Jurkat, Clone E6-1 (cell line): ENCODE data around the gene ASB5.
"Not testable (repeated sequence)": the region's sequence is repeated elsewhere in the genome, so short reads cannot be mapped to it uniquely, and the experiment has no call there.

Source experiments
- DNase-seq: peaks from one replicate; pipeline ENCODE4 v3.0.0-alpha.2; 2011; ENCODE audit warnings: low read depth, low spot score
- H3K4me3 ChIP-seq: 2 replicates; pipeline ENCODE4 v1.5.1; 2011; ENCODE audit warnings: mild to moderate bottlenecking, low read length, control low read depth, moderate library complexity

Gene ASB5

GRCh38 chr4:176238157-176238610, 30.8 kb downstream of the ASB5 start:
- DNase-seq: no peak
- H3K4me3 ChIP-seq: no peak overlapping the region

GRCh38 chr4:176236946-176237345, 32.1 kb downstream of the ASB5 start:
- no peak overlapping the region for H3K4me3 ChIP-seq
- DNase-seq: no peak

- no peak for DNase-seq
- no peak overlapping the region for H3K4me3 ChIP-seq
Observed at GRCh38 chr4:176230836-176231235, 38.2 kb downstream of the ASB5 start.

DNA sequence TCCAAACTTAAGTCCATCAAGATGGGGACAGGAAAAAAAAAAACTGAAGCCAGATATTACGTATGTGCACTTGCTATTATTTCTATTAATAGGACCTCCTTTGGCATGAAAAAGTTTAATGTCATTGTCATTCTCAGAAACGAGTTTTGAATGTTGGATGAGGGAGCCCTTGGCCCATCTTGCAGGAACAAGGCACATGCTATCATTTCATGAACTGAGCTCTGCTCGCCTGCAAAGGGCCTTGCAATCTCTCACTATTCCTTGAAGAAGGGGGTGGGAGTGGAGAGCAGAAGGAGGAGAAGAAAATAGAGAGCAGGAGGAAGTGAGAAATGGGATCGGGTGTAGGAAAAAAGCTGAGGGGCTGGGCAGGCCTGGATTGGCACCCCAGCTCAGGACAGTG, 39.4 kb downstream of the ASB5 start:
- H3K4me3 ChIP-seq: no peak overlapping the region
- no peak for DNase-seq

DNA sequence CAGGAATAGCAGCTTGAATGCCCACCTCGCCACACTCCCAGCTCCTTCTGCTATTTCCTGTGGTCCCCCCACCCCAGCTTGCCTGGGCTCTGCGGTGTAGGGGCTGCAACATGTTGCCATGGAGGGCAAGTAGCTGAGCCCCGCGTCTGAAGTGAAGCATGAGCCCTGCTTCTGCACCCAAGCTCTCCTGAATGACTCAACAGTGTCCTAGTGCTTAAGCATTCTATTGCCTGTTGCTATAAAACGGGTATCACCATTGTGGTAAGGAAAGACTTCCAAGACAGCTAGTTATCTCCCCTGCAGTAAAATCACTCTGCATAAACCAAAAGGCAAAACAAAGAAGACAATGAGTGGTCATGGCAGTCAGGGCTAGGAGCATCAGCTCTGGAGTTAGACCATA, 42.3 kb downstream of the ASB5 start:
- DNase-seq: no peak
- H3K4me3 ChIP-seq: no peak overlapping the region

DNA sequence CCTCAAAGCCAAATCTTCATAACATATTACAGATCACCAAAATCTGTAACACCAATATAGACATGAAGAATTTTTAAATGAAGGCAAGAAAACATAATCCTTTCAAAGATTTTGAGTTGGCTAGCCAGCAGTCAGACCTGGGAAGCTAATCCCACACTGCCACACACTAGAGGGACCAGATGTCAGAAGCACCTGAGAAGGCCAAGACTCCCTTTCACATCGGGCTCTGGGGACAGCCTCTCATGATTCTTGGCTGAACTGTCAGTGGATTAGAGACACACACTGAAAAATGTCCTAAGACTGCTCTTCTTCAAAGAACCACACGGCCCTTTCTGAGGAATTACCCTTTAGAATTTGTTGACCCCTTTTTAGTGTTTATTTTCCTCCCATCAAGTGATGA, 45.5 kb downstream of the ASB5 start:
- DNase-seq: no peak
- no peak overlapping the region for H3K4me3 ChIP-seq

DNA sequence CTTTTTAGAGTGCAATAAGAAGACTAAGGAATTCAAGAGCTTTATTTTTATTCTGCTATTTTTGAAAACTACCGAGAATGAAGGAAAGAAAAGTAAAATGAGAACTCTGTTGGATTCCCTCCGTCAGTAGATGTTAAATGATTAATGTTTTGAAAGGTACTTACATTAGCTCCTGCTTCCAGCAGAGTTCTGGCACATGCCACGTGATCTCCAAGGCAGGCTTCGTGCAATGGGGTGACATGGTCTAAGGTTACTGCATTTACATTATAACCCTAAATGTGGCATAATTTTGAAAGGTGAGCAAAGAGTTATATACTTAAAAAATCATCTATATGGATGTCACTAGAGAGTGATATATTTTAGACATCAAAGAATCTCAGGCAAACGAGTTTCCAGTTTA, 46.9 kb downstream of the ASB5 start:
- no peak overlapping the region for H3K4me3 ChIP-seq
- DNase-seq: no peak

DNA sequence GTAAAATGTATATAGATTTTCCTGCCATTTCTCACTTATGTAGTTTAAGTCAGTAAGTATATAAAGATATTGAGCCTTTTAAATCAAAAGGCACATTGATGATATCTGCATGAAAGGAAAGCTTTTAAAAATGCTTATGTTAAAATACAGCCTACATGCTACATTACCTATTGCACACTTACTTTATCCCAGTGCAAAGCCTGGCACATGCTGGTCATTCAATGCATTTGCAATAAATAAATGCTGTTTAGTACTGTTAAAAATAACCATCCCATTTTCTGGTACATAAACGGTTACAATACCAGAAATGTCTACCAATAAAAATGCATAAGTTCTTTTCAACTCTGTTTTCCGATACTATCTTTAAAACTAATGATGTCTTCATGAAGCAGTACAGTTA, 51.5 kb downstream of the ASB5 start:
- DNase-seq: no peak
- H3K4me3 ChIP-seq: no peak overlapping the region

DNA sequence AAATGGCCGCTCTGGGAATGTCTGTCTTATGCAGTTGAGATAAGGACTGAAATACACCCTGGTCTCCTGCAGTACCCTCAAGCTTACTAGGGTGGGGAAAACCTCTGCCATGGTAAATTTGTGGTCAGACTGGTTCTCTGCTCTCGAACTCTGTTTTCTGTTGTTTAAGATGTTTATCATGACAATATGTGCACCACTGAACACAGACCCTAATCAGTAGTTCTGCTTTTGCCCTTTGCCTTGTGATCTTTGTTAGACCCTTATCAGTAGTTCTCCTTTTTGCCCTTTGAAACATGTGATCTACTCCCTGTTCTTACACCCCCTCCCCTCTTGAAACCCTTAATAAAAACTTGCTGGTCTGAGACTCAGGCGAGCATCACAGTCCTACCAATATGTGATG, 56.7 kb downstream of the ASB5 start:
- not testable (repeated sequence) for H3K4me3 ChIP-seq, DNase-seq

GRCh38 chr4:176210579-176211296, 58.3 kb downstream of the ASB5 start:
- no peak overlapping the region for H3K4me3 ChIP-seq
- no peak for DNase-seq

GRCh38 chr4:176210101-176210500, 58.9 kb downstream of the ASB5 start:
- H3K4me3 ChIP-seq: no peak overlapping the region
- DNase-seq: no peak

- H3K4me3 ChIP-seq: no peak overlapping the region
- DNase-seq: no peak
Observed at GRCh38 chr4:176209535-176209934, 59.5 kb downstream of the ASB5 start.

- H3K4me3 ChIP-seq: no peak overlapping the region
- DNase-seq: no peak
Observed at GRCh38 chr4:176207839-176208238, 61.2 kb downstream of the ASB5 start.

DNA sequence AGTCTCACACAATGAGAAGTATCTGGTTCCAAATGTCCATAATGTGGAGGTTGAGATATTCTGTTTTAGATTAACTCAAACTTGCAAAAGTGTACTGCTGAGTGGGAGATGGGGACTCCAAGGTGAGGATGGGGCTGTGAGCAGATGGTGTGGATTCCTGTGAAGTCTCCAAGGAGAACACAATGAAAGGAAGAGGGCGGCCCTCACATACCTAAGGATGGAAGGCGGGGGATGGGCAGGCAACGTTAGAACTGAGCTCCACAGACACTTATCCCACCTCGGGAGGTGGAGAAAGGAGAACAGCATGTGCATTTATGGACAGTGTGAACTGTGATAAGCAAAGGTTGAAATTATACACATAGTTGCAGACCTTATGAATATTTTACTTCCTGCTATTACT, 63.7 kb downstream of the ASB5 start:
- DNase-seq: no peak
- H3K4me3 ChIP-seq: no peak overlapping the region

- DNase-seq: no peak
- H3K4me3 ChIP-seq: no peak overlapping the region
Observed at GRCh38 chr4:176198316-176198903, 70.6 kb downstream of the ASB5 start.

- DNase-seq: peak; percentile 77
Observed at GRCh38 chr4:176195184-176195978, 73.6 kb downstream of the ASB5 start, which contains the start of gene SPATA4. Gene SPATA4, minus strand, starts transcription at chr4:176195585. Its CDS starts 23 bp downstream, at chr4:176195562.

GRCh38 chr4:176193938-176194337, 75.1 kb downstream of the ASB5 start:
- DNase-seq: no peak
- H3K4me3 ChIP-seq: no peak overlapping the region

More at GRCh38 chr4:176195184-176195978, 73.6 kb downstream of the ASB5 start, which contains the start of gene SPATA4:
- peak within 1 kb of the TSS; percentile 54 for H3K4me3 ChIP-seq

DNA sequence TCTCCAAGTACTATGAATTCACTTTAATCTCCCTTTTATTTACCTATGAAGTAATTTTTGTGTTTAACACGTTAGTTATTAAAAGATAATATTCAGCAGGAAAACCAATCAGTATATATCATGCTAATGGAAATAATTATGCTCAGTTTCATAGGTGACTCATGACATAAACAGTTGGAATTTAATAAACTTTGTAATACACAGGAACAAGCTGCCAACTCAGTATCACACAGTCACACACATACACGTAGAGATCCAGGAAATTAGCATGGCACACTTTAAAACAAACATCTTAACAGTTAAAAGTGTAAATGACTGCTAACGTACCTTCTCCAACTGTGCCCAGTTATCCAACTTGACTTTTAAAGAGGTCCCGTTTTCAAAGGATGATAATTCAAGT, 75.9 kb downstream of the ASB5 start:
- no peak overlapping the region for H3K4me3 ChIP-seq
- no peak for DNase-seq

- no peak overlapping the region for H3K4me3 ChIP-seq
- no peak for DNase-seq
Observed at GRCh38 chr4:176191974-176192373, 77.0 kb downstream of the ASB5 start.
